Activated T-cell treated with anti-CD3 and anti-CD28 coated beads, Interleukin-2, amount 50 U/mL, for 72 hours (primary cell): ENCODE data around the gene TUBA3D. TPM values are rescaled to one million over a fixed set of nuclear protein-coding genes. Genes with fewer than 3 reads are reported as not detected.
A peak's percentile ranks its signal among the peaks of the same experiment; 100 is the strongest.
"Not testable (repeated sequence)": the region's sequence is repeated elsewhere in the genome, so short reads cannot be mapped to it uniquely, and the experiment has no call there.

Experiments used
- ATAC-seq, 2 donors: fragments of 150-1000 bp; cut with Tn5 transposase; replicated peaks in 1 of 2; 2 replicates each; pipeline ENCODE4 v1.10.0; 2021; ENCODE audit warnings: moderate library complexity in 2 of 2, mild to moderate bottlenecking in 1 of 2
- DNase-seq, 2 donors: peaks; one replicate each; pipeline ENCODE4 v3.0.0; 2021 to 2022; ENCODE audit warnings: mixed read lengths in 1 of 2
- H3K27ac Mint-ChIP-seq: one replicate; pipeline ENCODE4 v1.8.0; 2022; ENCODE audit warnings: mild to moderate bottlenecking, moderate library complexity, mixed read lengths
- H3K27me3 Mint-ChIP-seq: one replicate; pipeline ENCODE4 v1.8.0; 2022; ENCODE audit warnings: low read depth, mixed read lengths
- H3K36me3 Mint-ChIP-seq, 2 donors: one replicate each; pipeline ENCODE4 v1.8.0; 2022; ENCODE audit warnings: mixed read lengths in 2 of 2, mild to moderate bottlenecking in 1 of 2; ENCODE audit not compliant: insufficient read depth in 2 of 2
- H3K4me1 Mint-ChIP-seq: one replicate; pipeline ENCODE4 v1.8.0; 2022; ENCODE audit warnings: low read depth, mixed read lengths
- H3K4me3 Mint-ChIP-seq, 2 donors: one replicate each; pipeline ENCODE4 v1.8.0; 2022; ENCODE audit warnings: mild to moderate bottlenecking in 2 of 2, mixed read lengths in 2 of 2, moderate library complexity in 2 of 2
- H3K9me3 Mint-ChIP-seq, 2 donors: one replicate each; pipeline ENCODE4 v1.8.0; 2022; ENCODE audit warnings: mixed read lengths in 2 of 2
- total RNA-seq, 2 donors: library from RNA; stranded (reverse); gene quantifications; one replicate each; pipeline ENCODE4 v1.2.3, GENCODE V29; 2022

The TUBA3D gene
- total RNA-seq, 2 donors from 2014 or later, result not detected

DNA sequence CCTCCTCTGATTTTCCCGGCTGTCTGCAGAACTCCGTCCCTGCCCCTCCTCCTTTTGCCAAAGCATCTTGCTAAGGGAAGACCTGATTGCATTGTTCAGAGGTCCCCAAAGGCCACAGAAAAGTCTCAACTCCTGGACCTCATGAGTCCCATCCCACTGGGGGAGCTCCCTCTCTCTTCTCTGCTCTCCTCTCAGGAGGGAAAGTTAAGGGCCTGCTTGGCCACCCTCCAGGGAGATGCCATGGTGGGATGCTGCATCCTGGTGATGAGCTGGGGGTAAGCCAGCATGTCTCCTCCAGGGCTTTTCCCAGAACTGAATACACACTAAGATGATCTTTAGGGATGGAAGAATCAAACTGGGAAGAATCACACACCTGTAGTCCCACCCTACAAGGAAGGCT lies 2.7 kb upstream of the TUBA3D start:
- not testable (repeated sequence) for H3K36me3 Mint-ChIP-seq, ATAC-seq, H3K27me3 Mint-ChIP-seq, H3K27ac Mint-ChIP-seq, H3K4me3 Mint-ChIP-seq, H3K9me3 Mint-ChIP-seq, DNase-seq, H3K4me1 Mint-ChIP-seq

GRCh38 chr2:131476363-131476762 lies 444 bp downstream of the TUBA3D start:
- H3K27me3 Mint-ChIP-seq, H3K4me1 Mint-ChIP-seq, H3K9me3 Mint-ChIP-seq, H3K36me3 Mint-ChIP-seq, H3K27ac Mint-ChIP-seq, DNase-seq, H3K4me3 Mint-ChIP-seq, ATAC-seq: not testable (repeated sequence)

DNA sequence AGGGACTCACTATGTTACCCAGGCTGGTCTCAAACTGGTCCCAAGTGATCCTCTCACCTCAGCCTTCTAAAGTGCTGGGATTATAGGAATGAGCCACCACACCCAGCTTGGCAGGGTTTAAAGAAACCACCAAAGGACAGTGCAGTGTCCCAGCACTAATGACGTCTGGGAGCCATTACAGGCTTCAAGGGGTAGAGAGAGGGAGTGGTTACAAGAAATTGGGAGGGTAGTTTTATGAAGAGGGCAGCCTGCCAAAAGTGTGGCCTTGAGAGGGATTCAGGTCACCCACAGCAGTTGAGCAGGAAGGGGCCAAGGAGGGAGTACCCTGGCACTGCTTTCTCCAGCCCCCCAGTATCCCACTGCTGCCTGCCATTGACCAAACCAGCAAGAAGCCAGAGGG lies 1.3 kb downstream of the TUBA3D start:
- not testable (repeated sequence) for DNase-seq, H3K27me3 Mint-ChIP-seq, H3K27ac Mint-ChIP-seq, ATAC-seq, H3K4me3 Mint-ChIP-seq, H3K4me1 Mint-ChIP-seq, H3K36me3 Mint-ChIP-seq, H3K9me3 Mint-ChIP-seq

- H3K4me3 Mint-ChIP-seq, H3K36me3 Mint-ChIP-seq, H3K4me1 Mint-ChIP-seq, H3K27me3 Mint-ChIP-seq, H3K27ac Mint-ChIP-seq, DNase-seq, ATAC-seq, H3K9me3 Mint-ChIP-seq: not testable (repeated sequence)
Observed at GRCh38 chr2:131478074-131478849, 2.3 kb downstream of the TUBA3D start.

GRCh38 chr2:131478850-131479461 lies 3.0 kb downstream of the TUBA3D start:
- not testable (repeated sequence) for H3K27ac Mint-ChIP-seq, H3K9me3 Mint-ChIP-seq, H3K36me3 Mint-ChIP-seq, DNase-seq, ATAC-seq, H3K4me1 Mint-ChIP-seq, H3K27me3 Mint-ChIP-seq, H3K4me3 Mint-ChIP-seq

GRCh38 chr2:131480351-131480750 lies 4.4 kb downstream of the TUBA3D start:
- H3K27ac Mint-ChIP-seq, ATAC-seq, H3K36me3 Mint-ChIP-seq, H3K27me3 Mint-ChIP-seq, H3K4me3 Mint-ChIP-seq, H3K4me1 Mint-ChIP-seq, DNase-seq, H3K9me3 Mint-ChIP-seq: not testable (repeated sequence)

DNA sequence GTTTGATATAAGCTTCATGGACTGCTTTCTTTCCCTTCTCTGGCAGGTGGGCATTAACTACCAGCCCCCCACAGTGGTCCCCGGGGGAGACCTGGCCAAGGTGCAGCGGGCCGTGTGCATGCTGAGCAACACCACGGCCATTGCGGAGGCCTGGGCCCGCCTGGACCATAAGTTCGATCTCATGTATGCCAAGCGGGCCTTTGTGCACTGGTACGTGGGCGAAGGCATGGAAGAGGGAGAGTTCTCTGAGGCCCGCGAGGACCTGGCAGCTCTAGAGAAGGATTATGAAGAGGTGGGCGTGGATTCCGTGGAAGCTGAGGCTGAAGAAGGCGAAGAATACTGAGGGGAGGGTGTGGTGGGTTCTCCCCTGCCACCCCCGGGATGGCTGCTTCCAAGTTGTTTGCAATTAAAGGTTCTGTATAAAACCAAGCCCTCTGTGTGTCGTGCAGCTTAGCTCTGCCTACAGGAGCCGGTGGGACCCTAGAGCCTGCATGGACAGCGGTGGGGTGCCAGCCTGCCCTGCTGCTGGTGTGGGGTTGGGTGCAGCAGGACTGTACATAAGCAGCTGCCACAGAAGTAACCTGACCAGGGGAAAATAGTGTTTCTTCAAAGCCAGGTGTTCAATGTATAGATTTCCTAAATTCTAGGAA lies 6.7 kb downstream of the TUBA3D start:
- H3K27ac Mint-ChIP-seq, H3K4me3 Mint-ChIP-seq, H3K27me3 Mint-ChIP-seq, H3K4me1 Mint-ChIP-seq, H3K36me3 Mint-ChIP-seq, DNase-seq, H3K9me3 Mint-ChIP-seq, ATAC-seq: not testable (repeated sequence)

- DNase-seq, H3K27me3 Mint-ChIP-seq, H3K4me1 Mint-ChIP-seq, H3K36me3 Mint-ChIP-seq, H3K4me3 Mint-ChIP-seq, H3K9me3 Mint-ChIP-seq, H3K27ac Mint-ChIP-seq, ATAC-seq: not testable (repeated sequence)
Observed at GRCh38 chr2:131483981-131484820, 8.3 kb downstream of the TUBA3D start.

DNA sequence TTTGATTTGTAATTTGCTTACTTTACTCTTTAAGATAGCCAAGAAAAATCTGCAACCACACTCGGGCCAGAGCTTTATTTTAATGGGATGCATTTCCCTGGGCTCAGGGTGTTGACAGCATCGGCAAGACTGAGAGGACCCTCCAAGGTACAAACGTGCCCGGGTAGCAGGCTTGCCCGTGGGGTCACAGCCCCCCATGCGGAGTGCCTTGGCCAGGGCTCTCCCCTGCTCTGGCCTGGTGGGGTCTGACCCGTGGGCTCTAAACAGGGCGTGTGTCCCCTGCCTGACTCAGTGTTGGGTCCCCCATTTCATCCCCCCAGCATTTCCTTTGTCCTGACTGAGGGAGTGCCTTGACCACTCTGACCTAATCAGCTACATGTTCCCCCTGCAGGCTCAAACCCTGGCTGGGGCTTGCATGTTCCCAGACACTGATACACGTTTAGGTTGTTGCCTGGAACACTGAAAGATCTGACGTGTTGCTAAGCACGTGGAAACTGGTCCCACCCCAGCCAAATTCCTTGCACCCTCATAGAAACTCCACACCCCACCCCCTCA lies 9.1 kb downstream of the TUBA3D start:
- H3K36me3 Mint-ChIP-seq, H3K27me3 Mint-ChIP-seq, H3K4me3 Mint-ChIP-seq, H3K4me1 Mint-ChIP-seq, ATAC-seq, H3K27ac Mint-ChIP-seq, H3K9me3 Mint-ChIP-seq, DNase-seq: not testable (repeated sequence)

DNA sequence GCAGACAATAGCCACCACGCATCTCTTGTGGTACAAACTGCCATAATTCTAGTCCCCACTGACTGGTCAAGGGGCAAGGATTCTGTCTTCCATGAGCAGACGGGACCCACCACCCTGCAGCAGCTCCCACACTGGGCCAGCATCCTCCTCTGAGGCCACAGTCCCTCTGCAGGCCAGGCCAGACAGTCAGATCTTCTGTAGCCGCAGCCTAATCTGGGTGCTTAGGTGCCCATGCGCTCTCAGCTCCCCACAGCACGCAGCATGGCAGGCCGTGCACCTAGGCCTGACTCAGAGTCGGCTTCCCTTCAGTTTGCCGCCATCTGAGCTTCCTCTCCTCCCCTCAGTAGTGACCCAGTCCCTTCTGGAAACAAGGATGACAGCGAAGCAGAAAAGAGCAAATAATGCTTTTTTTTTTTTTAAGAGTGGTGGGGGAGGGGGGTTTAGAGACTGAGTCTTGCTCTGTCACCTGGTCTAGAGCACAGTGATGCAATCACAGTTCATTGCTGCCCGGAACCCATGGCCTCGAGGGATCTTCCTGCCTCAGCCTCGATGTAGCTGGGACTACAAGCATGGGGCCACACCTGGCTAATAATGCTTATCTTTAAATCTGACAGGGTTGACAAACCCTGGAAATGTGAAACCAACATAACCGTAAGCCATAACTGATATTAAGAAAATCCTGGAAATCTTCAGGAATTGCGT lies 10.4 kb downstream of the TUBA3D start:
- Mint-ChIP-seq H3K4me1 (peaks cover 18% of the 10 kb centered on the region), H3K36me3 (peaks cover 0 to 12% of the 10 kb centered on the region in 2 donors)
- H3K4me3 Mint-ChIP-seq, H3K27me3 Mint-ChIP-seq, ATAC-seq, H3K27ac Mint-ChIP-seq, H3K9me3 Mint-ChIP-seq, DNase-seq: not testable (repeated sequence)

- Mint-ChIP-seq H3K36me3 (peaks cover 3 to 15% of the 10 kb centered on the region in 2 donors), H3K27ac (peak overlapping the region; percentile 24), H3K4me1 (peaks cover 23% of the 10 kb centered on the region), H3K4me3 (no peak overlapping the region), H3K27me3 (no peaks in the 10 kb centered on the region), H3K9me3 (no peaks in the 10 kb centered on the region)
- ATAC-seq (no peak), DNase-seq (no peak)
Observed at GRCh38 chr2:131488306-131489205, 12.6 kb downstream of the TUBA3D start.
